ENCODE measurements around the gene ZSWIM3. TPM values are rescaled to one million over a fixed set of nuclear protein-coding genes. Genes with fewer than 3 reads are reported as not detected.

Gene ZSWIM3
- total and polyA plus RNA-seq, 2 of the 13 experiments (the other 11 are each of a cell fraction or from before 2014, with no cell fraction given): 5.2 to 5.8 TPM

DNA sequence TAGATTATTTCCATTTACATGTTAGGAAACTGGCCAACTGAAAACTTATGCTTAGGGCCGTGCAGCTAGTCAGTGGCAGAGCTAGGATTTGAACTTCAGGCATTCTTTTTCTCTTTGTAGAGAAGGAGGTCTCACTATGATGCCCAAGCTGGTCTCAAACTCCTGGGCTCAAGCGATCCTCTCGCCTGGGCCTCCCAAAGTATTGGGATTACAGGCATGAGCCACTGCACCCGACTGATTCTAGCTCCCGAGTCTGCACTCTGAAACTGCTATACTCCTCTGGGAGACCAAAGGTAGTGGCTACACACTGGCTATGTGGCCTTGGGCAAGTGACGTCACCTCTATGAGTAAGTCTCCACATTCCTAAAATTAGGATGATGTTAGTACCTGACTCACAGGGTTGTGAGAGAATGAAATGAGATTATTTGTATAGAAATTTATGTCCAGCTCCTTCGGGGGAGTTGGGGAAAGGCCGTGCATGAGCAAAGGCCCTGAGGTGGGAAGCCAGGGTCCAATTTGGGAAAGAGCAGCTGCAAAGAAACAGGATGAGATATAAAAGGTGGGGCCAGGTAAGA, 48.2 kb downstream of the ZSWIM3 start (continued):
- TF ChIP-seq, protein P1, sequence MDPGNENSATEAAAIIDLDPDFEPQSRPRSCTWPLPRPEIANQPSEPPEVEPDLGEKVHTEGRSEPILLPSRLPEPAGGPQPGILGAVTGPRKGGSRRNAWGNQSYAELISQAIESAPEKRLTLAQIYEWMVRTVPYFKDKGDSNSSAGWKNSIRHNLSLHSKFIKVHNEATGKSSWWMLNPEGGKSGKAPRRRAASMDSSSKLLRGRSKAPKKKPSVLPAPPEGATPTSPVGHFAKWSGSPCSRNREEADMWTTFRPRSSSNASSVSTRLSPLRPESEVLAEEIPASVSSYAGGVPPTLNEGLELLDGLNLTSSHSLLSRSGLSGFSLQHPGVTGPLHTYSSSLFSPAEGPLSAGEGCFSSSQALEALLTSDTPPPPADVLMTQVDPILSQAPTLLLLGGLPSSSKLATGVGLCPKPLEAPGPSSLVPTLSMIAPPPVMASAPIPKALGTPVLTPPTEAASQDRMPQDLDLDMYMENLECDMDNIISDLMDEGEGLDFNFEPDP (CRISPR knock-in tag; conservative IDR thresholded peaks at IDR 0.05): 0 out of 2 replicates have a peak, but pooled peaks have one; percentile 61
- TF ChIP-seq, protein P2, sequence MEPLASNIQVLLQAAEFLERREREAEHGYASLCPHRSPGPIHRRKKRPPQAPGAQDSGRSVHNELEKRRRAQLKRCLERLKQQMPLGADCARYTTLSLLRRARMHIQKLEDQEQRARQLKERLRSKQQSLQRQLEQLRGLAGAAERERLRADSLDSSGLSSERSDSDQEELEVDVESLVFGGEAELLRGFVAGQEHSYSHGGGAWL (CRISPR knock-in tag; IDR thresholded peaks at IDR 0.05): no peak
- TF ChIP-seq HIVEP1 (CRISPR knock-in tag; IDR thresholded peaks at IDR 0.05): no peak
- no peak for TF ChIP-seq ZNF253 (CRISPR knock-in tag; IDR thresholded peaks at IDR 0.05; ENCODE audit: borderline replicate concordance)
- TF ChIP-seq ELF4 (CRISPR knock-in tag; IDR thresholded peaks at IDR 0.05; ENCODE audit: borderline replicate concordance): no peak
- TF ChIP-seq, protein P3, sequence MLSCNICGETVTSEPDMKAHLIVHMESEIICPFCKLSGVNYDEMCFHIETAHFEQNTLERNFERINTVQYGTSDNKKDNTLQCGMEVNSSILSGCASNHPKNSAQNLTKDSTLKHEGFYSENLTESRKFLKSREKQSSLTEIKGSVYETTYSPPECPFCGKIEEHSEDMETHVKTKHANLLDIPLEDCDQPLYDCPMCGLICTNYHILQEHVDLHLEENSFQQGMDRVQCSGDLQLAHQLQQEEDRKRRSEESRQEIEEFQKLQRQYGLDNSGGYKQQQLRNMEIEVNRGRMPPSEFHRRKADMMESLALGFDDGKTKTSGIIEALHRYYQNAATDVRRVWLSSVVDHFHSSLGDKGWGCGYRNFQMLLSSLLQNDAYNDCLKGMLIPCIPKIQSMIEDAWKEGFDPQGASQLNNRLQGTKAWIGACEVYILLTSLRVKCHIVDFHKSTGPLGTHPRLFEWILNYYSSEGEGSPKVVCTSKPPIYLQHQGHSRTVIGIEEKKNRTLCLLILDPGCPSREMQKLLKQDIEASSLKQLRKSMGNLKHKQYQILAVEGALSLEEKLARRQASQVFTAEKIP (CRISPR knock-in tag; IDR thresholded peaks at IDR 0.05; ENCODE audit: borderline replicate concordance): no peak
- peak; percentile 19; the same call in 1 of the 2 replicates for TF ChIP-seq MEF2D (CRISPR knock-in tag; IDR thresholded peaks at IDR 0.05)
- TF ChIP-seq, protein P4, sequence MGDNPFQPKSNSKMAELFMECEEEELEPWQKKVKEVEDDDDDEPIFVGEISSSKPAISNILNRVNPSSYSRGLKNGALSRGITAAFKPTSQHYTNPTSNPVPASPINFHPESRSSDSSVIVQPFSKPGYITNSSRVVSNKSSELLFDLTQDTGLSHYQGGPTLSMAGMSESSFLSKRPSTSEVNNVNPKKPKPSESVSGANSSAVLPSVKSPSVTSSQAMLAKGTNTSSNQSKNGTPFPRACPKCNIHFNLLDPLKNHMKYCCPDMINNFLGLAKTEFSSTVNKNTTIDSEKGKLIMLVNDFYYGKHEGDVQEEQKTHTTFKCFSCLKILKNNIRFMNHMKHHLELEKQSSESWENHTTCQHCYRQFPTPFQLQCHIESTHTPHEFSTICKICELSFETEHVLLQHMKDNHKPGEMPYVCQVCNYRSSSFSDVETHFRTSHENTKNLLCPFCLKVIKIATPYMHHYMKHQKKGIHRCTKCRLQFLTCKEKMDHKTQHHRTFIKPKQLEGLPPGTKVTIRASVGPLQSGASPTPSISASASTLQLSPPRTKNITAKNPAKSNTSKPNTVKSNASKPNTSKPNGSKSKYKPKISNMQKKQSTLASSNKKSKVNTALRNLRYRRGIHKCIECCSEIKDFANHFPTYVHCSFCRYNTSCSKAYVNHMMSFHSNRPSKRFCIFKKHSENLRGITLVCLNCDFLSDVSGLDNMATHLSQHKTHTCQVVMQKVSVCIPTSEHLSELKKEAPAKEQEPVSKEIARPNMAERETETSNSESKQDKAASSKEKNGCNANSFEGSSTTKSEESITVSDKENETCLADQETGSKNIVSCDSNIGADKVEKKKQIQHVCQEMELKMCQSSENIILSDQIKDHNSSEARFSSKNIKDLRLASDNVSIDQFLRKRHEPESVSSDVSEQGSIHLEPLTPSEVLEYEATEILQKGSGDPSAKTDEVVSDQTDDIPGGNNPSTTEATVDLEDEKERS (CRISPR knock-in tag; IDR thresholded peaks at IDR 0.05): no peak
- TF ChIP-seq RFX5 (IDR thresholded peaks at IDR 0.05; ENCODE audit: low read depth, low read length): peak; percentile 34; the same call in 1 of the 2 replicates
- peak; percentile 58; the same call in 1 of the 2 replicates for TF ChIP-seq JUN (CRISPR knock-in tag; IDR thresholded peaks at IDR 0.05)
- TF ChIP-seq, protein P5, sequence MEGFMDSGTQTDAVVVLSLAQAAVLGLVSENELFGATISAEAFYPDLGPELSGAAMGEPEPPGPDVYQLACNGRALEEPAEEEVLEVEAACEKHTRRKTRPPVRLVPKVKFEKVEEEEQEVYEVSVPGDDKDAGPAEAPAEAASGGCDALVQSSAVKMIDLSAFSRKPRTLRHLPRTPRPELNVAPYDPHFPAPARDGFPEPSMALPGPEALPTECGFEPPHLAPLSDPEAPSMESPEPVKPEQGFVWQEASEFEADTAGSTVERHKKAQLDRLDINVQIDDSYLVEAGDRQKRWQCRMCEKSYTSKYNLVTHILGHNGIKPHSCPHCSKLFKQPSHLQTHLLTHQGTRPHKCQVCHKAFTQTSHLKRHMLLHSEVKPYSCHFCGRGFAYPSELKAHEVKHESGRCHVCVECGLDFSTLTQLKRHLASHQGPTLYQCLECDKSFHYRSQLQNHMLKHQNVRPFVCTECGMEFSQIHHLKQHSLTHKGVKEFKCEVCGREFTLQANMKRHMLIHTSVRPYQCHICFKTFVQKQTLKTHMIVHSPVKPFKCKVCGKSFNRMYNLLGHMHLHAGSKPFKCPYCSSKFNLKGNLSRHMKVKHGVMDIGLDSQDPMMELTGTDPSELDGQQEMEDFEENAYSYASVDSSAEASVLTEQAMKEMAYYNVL (CRISPR knock-in tag; IDR thresholded peaks at IDR 0.05; ENCODE audit: borderline replicate concordance): no peak

All from HepG2 (cell line).